Stimulated activated CD4-positive, alpha-beta T cell treated with anti-CD3 and anti-CD28 coated beads, Interleukin-2, amount 100 ng/mL, for 4 hours (primary cell): ENCODE data around the gene BEST2.

ENCODE experiments used
- DNase-seq: peaks from one replicate; pipeline ENCODE4 v3.0.0-alpha.2; 2020; ENCODE audit warnings: low read depth

BEST2 gene

GRCh38 chr19:12770922-12771321 is 19.3 kb downstream of the BEST2 start:
- DNase-seq = no peak

- DNase-seq = no peak
Measured at GRCh38 chr19:12772323-12772722, 20.7 kb downstream of the BEST2 start.

- no peak for DNase-seq
Measured at GRCh38 chr19:12773571-12773970, 22.0 kb downstream of the BEST2 start.

- DNase-seq = no peak
Measured at GRCh38 chr19:12774588-12775555, 23.3 kb downstream of the BEST2 start, which contains the start of gene HOOK2. TSS of gene HOOK2 (minus strand) at chr19:12775552. CDS start at chr19:12775449, 103 bp downstream.

- peak; percentile 69 for DNase-seq
Measured at GRCh38 chr19:12777217-12778016, 25.8 kb downstream of the BEST2 start.

- DNase-seq = no peak
Measured at GRCh38 chr19:12778017-12778904, 26.7 kb downstream of the BEST2 start.

- no peak for DNase-seq
Measured at GRCh38 chr19:12778905-12779161, 27.2 kb downstream of the BEST2 start.

- no peak for DNase-seq
Measured at GRCh38 chr19:12779162-12779993, 27.8 kb downstream of the BEST2 start.

GRCh38 chr19:12782174-12782423 is 30.5 kb downstream of the BEST2 start:
- DNase-seq = no peak

GRCh38 chr19:12782424-12783290 is 31.1 kb downstream of the BEST2 start:
- peak; percentile 92 for DNase-seq

- no peak for DNase-seq
Measured at GRCh38 chr19:12783291-12783848, 31.8 kb downstream of the BEST2 start.

GRCh38 chr19:12783849-12784393 is 32.3 kb downstream of the BEST2 start:
- DNase-seq = no peak

- DNase-seq = no peak
Measured at GRCh38 chr19:12784394-12784870, 32.8 kb downstream of the BEST2 start.

- DNase-seq = no peak
Measured at GRCh38 chr19:12784871-12785430, 33.4 kb downstream of the BEST2 start.

- no peak for DNase-seq
Measured at GRCh38 chr19:12785431-12786031, 33.9 kb downstream of the BEST2 start.

- no peak for DNase-seq
Measured at GRCh38 chr19:12786141-12786870, 34.7 kb downstream of the BEST2 start.

GRCh38 chr19:12786952-12787351 is 35.4 kb downstream of the BEST2 start:
- no peak for DNase-seq

- no peak for DNase-seq
Measured at GRCh38 chr19:12787458-12787857, 35.9 kb downstream of the BEST2 start.
